ENCODE measurements around the gene SLC49A3. TPM values are rescaled to one million over a fixed set of nuclear protein-coding genes. Genes with fewer than 3 reads are reported as not detected.

Gene SLC49A3
- total and polyA plus RNA-seq, 9 donors, result 0.43 to 5.2 (median 2.1) TPM

DNA sequence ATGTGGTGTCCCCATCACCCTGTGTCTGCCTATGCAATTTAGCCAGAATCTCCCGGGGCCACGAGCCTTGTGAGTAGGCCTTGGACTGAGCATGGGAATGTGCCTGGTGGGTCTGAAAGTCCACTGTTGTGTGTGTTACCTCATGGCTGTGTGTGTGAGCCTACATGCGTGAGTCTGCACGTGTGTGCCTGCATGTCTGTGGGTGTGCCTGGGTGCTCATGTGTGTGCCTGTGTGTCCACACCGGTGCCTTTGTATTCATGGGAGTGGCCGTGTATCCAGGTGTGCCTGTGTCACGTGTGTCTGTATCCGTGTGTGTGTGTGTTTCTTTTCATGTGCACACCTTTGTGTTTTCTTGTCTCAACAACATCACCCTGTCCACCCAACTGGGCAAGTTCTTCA, 29.1 kb downstream of the SLC49A3 start:
- no peaks in the 10 kb centered on the region for H3K36me3 ChIP-seq
- no peak overlapping the region for H3K4me3 ChIP-seq
- no peaks in the 10 kb centered on the region for H3K27me3 ChIP-seq
- TF ChIP-seq EP300 (IDR thresholded peaks at IDR 0.05) (no peak), POLR2A (IDR thresholded peaks at IDR 0.05) (no peak)
- TF ChIP-seq, protein P1, sequence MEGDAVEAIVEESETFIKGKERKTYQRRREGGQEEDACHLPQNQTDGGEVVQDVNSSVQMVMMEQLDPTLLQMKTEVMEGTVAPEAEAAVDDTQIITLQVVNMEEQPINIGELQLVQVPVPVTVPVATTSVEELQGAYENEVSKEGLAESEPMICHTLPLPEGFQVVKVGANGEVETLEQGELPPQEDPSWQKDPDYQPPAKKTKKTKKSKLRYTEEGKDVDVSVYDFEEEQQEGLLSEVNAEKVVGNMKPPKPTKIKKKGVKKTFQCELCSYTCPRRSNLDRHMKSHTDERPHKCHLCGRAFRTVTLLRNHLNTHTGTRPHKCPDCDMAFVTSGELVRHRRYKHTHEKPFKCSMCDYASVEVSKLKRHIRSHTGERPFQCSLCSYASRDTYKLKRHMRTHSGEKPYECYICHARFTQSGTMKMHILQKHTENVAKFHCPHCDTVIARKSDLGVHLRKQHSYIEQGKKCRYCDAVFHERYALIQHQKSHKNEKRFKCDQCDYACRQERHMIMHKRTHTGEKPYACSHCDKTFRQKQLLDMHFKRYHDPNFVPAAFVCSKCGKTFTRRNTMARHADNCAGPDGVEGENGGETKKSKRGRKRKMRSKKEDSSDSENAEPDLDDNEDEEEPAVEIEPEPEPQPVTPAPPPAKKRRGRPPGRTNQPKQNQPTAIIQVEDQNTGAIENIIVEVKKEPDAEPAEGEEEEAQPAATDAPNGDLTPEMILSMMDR (IDR thresholded peaks at IDR 0.05), result no peak
- peak in 1 of 5 donors; percentile 5 for DNase-seq
- intact Hi-C loops (cut with DNase I), result no loop called here
- H3K27ac ChIP-seq, result no peak overlapping the region
- H3K4me1 ChIP-seq (ENCODE audit: insufficient read depth), result peaks cover 7% of the 10 kb centered on the region
- no peaks in the 10 kb centered on the region for H3K9me3 ChIP-seq
- 85 to 92% (median 89%) methylated on average over 8 of the region's 8 CpGs for WGBS, 3 donors

DNA sequence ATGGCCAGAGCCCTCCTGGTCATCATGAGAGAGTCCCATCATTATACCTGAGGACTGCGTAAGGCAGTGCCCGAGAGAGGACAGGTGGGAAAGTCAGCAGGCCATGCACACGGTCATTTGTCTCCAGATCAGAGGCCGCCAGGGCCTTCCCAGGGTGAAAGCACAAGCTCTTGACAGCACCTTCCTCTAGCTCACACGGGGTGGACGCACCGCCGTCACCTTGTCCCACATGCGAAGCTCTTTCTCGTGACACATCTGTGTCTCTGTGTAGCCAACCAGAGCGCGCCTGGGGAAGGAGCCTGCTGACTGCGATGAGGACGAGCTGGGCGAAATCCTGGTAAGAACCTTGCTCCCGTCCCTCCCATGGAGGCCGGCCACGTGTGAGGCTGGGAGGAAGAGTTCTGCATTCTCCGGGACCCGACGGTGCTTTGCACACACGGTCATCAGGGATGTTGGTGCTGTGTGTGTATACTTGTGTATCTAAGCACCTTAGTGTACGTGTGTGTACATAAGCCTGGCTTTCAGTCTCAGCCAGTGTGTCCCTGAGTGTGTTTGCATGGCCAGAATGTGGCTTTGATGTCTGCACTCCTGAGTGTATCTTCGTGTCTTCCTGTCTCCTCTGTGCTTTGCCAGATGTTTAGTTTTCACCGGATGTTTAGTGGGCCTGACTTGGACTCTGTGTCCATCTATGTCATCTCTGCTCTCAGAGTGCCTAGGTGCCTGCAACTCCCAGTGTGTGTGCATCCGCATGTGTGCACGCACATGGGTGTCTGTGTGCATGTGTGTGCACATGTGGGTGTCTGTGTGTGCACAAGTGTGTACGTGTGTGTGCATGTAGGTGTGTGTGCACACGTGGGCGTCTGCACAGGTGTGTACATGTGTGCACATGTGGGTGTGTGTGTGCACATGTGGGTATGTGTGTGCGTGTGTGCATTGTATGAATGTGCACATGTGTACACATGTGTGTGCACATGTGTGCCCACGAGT, 30.0 kb downstream of the SLC49A3 start:
- Histone ChIP-seq H3K9me3 (no peaks in the 10 kb centered on the region), H3K36me3 (no peaks in the 10 kb centered on the region), H3K4me3 (no peak overlapping the region), H3K4me1 (ENCODE audit: insufficient read depth) (peaks cover 3% of the 10 kb centered on the region), H3K27ac (no peak overlapping the region), H3K27me3 (no peaks in the 10 kb centered on the region)
- WGBS, 3 donors, result 85 to 89% (median 87%) methylated on average over 32 of the region's 32 CpGs
- intact Hi-C loops (cut with DNase I), result no loop called here
- TF ChIP-seq, protein P1 (IDR thresholded peaks at IDR 0.05), result no peak
- TF ChIP-seq EP300 (IDR thresholded peaks at IDR 0.05) (no peak), POLR2A (IDR thresholded peaks at IDR 0.05) (no peak)
- peak in 1 of 5 donors; percentile 8 for DNase-seq

DNA sequence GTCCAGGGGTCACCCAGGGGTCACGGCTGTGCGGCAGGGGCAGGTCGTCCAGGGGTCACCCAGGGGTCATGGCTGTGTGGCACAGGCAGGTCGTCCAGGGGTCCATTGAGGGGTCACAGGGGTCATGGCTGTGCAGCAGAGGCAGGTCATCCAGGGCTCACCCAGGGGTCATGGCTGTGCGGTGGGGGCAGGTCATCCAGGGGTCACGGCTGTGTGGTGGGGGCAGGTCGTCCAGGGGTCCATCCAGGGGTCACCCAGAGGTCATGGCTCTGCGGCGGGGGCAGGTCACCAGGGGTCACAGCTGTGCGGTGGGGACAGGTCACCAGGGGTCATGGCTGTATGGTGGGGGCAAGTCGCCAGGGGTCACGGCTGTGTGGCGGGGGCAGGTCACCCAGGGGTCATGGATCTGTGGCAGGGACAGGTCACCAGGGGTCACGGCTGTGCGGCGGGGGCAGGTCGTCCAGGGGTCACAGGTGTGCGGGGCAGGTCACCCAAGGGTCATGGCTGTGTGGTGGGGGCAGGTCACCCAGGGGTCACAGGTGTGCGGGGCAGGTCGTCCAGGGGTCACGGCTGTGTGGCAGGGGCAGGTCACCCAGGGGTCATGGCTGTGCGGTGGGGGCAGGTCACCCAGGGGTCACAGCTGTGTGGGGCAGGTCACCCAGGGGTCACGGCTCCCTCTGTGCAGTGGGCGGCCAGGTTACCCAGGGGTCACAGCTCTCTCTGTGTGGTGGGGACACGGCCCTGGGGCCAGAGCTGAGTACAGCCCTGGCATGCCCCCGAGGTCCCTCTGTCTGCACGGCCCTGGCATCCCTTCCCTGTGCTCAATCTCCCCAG, 30.9 kb downstream of the SLC49A3 start:
- H3K4me3 ChIP-seq, result no peak overlapping the region
- no peaks in the 10 kb centered on the region for H3K9me3 ChIP-seq
- H3K4me1 ChIP-seq (ENCODE audit: insufficient read depth), result peaks cover 2% of the 10 kb centered on the region
- no peaks in the 10 kb centered on the region for H3K36me3 ChIP-seq
- no peak overlapping the region for H3K27ac ChIP-seq
- TF ChIP-seq, protein P1 (IDR thresholded peaks at IDR 0.05), result no peak
- TF ChIP-seq POLR2A (IDR thresholded peaks at IDR 0.05), result no peak
- no peak for TF ChIP-seq EP300 (IDR thresholded peaks at IDR 0.05)
- DNase-seq, result peak in 1 of 5 donors; percentile 32
- WGBS, 3 donors, result 70 to 81% (median 71%) methylated on average over 19 to 27 of the region's 27 CpGs
- no peaks in the 10 kb centered on the region for H3K27me3 ChIP-seq
- intact Hi-C loops (cut with DNase I), result no loop called here

DNA sequence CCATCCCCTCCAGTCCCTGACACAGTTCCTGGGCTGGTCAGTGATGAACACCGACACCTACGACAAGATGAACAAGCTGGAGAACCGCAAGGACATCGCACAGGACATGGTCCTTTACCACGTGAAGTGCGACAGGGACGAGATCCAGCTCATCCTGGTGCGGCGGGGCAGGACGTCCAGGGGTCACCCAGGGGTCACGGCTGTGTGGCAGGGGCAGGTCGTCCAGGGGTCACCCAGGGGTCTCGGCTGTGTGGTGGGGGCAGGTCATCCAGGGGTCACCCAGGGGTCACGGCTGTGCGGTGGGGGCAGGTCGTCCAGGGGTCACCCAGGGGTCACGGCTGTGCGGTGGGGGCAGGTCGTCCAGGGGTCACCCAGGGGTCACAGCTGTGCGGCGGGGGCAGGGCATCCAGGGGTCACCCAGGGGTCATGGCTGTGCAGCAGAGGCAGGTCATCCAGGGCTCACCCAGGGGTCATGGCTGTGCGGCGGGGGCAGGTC, 31.6 kb downstream of the SLC49A3 start:
- TF ChIP-seq, protein P1 (IDR thresholded peaks at IDR 0.05), result no peak
- TF ChIP-seq EP300 (IDR thresholded peaks at IDR 0.05), result no peak
- no peak for TF ChIP-seq POLR2A (IDR thresholded peaks at IDR 0.05)
- Histone ChIP-seq H3K9me3 (no peaks in the 10 kb centered on the region), H3K27me3 (no peaks in the 10 kb centered on the region), H3K36me3 (no peaks in the 10 kb centered on the region), H3K4me1 (ENCODE audit: insufficient read depth) (no peaks in the 10 kb centered on the region), H3K27ac (no peak overlapping the region), H3K4me3 (no peak overlapping the region)
- WGBS, 3 donors, result 62 to 81% (median 66%) methylated on average over 15 to 23 of the region's 23 CpGs
- no peak for DNase-seq
- intact Hi-C loops (cut with DNase I), result no loop called here
